GM12801 (cell line): ENCODE results near the gene IL6ST.

Experiments used
- CTCF ChIP-seq: IDR thresholded peaks from one replicate; pipeline ENCODE4 v1.5.1; 2011; ENCODE audit warnings: control low read depth; ENCODE audit not compliant: insufficient read length; ENCODE audit errors: extremely low read depth

Gene IL6ST

GRCh38 chr5:55924744-55925143 lies 70.0 kb downstream of the IL6ST start:
- no peak for TF ChIP-seq CTCF

- TF ChIP-seq CTCF, result no peak
These were observed 70.8 kb downstream of the IL6ST start for GRCh38 chr5:55923865-55924500.

GRCh38 chr5:55923177-55923771 lies 71.5 kb downstream of the IL6ST start:
- TF ChIP-seq CTCF, result no peak

- no peak for TF ChIP-seq CTCF
These were observed 73.1 kb downstream of the IL6ST start for GRCh38 chr5:55921617-55922016.

- no peak for TF ChIP-seq CTCF
These were observed 74.0 kb downstream of the IL6ST start for GRCh38 chr5:55920784-55921183.

GRCh38 chr5:55919625-55920024 lies 75.1 kb downstream of the IL6ST start:
- TF ChIP-seq CTCF, result no peak

GRCh38 chr5:55918087-55919035 lies 76.4 kb downstream of the IL6ST start:
- no peak for TF ChIP-seq CTCF
